ENCODE results near the gene TAS2R38. TPM values are rescaled to one million over a fixed set of nuclear protein-coding genes. Genes with fewer than 3 reads are reported as not detected.

TAS2R38 gene
- total RNA-seq, 1 donor from 2014 or later = not detected

DNA sequence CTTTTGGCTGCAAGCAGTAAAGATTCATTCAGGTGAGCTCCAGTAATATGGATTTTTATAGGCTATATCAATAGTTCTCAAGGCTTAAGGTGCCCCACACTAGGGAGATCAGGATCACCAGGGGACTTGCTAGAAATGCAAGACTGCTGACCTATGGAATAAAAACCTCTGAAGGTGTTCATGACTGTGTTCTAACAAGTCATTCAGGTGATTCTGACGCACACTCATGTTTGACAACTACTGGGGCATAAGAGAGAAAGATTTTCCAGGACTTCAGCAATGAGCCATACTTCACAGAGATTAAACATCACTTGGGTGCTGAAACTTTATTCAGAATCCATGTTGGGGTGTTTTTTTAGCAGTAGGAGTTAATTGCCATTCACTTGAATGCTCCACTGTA, 4.8 kb upstream of the TAS2R38 start:
- intact Hi-C loops (cut with DNase I) = no loop called here
- DNase-seq (ENCODE audit: low spot score) = no peak

DNA sequence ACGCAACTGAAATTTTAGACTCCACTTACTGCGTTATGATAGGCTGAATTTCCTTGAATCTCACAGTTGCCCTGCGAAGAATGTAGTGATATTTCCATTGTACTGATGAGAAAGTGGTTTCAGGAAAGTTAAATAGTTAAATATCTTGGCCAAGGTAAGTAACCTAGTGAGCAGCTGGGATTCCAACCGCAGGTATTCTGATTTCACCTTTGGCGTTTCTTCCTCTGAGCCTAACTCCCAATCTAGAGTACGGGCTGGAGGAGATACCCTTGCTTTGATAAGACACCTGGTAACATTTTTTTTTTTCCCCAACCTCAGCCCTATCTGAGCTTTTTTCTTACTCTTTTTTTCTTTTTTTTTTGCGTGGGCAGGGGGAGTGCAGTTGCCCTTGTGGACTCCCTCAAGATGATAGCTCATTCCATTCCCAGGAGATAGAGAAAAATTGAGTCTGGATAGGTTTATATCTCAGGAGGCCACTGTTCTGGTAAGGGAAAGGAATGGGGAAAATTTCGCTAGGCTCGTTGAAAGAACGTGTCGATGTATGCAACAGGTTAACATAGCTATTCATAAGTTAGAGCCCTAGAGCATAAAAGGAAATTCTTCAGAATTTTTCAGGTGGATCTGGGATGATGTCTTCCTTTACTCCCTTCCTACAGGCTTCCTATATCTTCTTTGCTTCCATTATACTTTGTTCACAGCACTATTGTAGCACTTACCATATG, 3.1 kb upstream of the TAS2R38 start:
- DNase-seq (ENCODE audit: low spot score) = no peak
- intact Hi-C loops (cut with DNase I) = no loop called here

DNA sequence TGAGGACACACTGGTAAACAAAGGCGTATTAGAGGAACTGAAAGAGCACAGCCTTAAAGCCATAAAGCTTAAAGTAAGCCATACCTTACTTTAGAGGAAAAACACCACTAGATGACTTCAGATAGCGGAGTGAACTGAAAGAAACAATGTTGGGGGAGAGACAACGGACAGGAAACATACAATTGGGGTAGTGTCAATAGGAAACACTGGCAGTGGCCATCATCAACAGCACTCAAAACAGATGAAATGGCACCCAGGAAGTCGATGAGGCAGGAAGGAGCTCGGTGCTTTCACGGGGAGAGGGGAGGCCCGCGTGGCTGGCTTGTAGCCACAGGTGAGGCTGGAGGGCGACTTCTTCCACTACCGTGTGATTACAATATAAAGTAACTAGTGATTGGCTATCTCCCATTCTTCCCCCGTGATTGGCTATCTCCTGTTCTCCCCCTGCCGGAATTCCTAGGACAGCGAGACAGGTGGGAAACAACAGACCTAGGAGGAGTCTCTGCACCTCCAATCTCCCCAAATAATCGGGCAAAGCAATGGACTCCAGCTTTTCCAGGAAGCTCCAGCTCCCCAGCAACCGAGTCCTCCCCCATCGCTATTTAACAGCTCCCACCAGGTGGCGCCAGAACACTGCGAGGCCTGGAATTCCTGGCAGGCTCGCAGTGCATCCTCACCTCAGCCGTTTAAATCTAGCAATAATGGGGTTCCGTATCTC, 2.4 kb upstream of the TAS2R38 start:
- intact Hi-C loops (cut with DNase I) = loop anchor here (2.0 kb wide), 1 partner anchor 213 kb away; no protein-coding TSS in a partner anchor
- peak; percentile 87 for DNase-seq (ENCODE audit: low spot score)

DNA sequence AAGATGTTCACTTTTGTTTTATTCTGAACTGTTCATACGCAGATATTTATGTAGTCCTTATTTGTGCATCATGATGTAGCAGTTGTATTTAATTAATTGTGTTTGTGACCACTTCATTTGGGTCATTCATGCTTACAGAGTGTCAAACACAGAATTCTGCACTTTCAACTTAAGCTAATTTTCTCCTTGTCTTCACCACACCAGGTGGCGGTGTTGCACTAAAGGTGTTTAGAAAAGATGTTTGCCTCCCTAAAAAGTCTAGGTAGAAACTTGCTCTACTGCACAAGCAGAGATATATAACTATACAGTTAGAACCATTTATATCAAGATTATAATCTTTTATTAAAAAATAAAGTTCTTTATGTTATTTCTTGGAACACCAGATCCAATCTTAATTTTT, 1.3 kb upstream of the TAS2R38 start:
- no peak for DNase-seq (ENCODE audit: low spot score)
- intact Hi-C loops (cut with DNase I) = loop anchor here (2.0 kb wide), 1 partner anchor 214 kb away; no protein-coding TSS in a partner anchor

DNA sequence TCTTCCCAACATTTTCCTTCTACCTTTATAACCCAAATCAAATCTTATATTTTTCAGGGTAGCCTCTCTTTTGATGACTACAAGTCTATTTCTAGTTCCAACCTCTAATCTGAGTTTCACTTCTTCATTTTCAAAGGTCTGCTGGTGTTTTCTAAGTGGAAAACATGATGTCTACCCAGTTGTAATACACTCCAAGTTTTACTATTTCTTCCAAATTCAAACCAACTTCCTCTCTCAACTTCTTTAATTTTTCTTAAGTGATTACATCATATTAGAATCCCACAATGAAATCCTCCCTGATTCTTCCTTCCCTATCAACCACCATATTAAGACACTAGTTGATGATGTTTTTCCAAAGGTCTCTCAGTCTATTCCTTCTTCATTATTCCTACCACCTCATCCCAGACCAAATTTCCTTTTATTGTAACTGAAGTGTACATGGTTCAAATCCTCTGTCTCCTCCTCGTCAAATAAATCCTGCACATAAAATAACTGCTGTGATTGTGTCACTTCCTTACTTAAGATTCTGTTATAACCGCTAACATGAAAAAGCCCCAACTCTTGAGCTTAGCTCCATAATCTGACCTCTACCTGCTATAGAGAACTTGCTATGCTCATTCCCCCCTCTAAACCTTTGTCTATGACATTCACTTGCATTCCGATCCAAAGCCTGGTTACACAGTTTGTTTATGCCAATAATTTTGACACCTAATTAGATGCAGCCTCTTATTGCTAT, 12.7 kb downstream of the TAS2R38 start:
- intact Hi-C loops (cut with DNase I) = no loop called here
- no peak for DNase-seq (ENCODE audit: low spot score)

DNA sequence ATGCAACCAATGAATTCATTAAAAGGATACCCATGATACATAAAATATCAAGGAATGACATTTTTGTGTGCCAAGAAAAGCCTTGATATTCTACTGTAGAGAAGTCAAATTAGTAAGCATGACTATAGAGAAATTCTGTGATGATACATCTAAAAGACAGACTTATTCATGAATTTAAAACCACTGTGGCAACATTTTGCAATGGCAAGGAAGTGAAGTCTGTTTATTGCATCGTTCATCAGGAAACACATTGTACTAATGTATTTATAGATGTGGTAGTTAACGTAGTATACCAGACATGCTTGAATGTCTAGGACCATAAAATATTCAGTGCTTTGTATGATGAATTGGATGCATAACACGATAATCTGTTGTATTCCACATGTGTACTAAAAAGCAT, 17.5 kb downstream of the TAS2R38 start:
- intact Hi-C loops (cut with DNase I) = no loop called here
- DNase-seq (ENCODE audit: low spot score) = no peak

DNA sequence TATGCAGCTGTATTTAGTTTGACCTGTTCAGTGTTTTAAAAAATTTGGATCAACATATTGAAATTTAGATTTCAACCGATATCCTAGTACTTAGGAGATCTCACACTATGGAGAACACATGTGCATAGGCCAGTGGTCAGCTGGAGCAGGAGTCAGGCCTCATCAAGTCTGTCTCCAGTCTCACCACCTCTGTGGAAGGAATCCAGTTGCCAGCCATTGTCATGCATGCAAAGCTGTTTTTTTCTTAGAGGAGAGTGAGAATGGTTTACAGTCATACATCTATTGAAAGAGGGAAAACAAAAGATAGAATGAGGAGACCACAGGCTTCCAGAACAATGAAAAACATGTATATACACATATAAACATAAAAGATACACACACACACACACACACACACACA, 19.2 kb downstream of the TAS2R38 start:
- no peak for DNase-seq (ENCODE audit: low spot score)
- intact Hi-C loops (cut with DNase I) = no loop called here

DNA sequence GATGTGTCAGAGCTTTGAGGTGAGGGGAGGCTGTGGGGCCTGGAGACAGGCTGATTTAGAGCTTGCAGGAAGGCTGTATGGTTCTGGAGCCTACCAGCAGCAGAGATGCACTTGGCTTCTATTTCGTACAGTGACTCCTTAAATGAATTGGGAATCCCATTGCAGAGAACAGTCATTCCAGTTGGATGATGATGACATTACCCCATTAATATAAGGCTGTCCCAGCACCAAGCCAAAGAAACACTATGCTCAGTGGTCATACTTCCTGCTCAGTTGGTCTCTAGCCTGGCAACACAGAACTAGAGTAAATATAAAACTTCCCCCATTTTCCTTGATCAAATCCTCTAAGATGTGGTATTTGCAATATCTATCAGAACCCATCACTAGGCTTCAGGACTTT, 21.1 kb downstream of the TAS2R38 start:
- no peak for DNase-seq (ENCODE audit: low spot score)

DNA sequence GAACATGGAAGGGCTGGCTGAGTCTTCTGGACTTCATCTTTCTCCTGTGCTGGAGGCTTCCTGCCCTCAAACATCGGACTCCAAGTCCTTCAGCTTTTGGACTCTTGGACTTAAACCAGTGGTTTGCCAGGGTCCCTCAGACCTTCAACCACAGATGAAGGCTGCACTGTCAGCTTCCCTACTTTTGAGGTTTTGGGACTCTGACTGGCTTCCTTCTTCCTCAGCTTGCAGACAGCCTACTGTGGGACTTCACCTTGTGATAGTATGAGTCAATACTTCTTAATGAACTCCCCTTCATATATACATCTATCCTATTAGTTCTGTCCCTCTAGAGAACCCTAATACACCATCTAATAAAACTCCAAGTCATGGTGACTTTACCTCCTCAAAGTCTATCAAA, 22.8 kb downstream of the TAS2R38 start:
- DNase-seq (ENCODE audit: low spot score) = no peak
- intact Hi-C loops (cut with DNase I) = no loop called here

More for the DNA sequence above, 21.1 kb downstream of the TAS2R38 start:
- intact Hi-C loops (cut with DNase I) = no loop called here

DNA sequence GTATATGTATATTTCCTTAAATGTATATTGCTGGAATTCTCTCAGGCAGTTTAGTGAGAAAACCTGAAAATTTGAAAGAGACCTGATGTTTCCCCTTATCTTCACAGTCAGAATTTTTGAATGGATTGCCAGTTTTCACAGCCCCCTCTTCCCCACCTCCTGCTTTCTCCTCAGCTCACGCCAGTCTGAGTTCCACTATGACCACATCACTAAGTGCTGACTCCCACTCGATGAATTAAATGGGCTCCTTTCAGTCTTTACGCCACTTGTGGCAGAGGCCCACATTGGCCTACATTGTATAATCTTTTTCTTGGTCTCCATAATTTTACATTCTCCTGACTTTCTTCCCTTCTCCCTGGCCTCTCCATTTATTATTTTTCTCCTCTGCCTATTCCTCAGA, 23.7 kb downstream of the TAS2R38 start:
- intact Hi-C loops (cut with DNase I) = no loop called here
- no peak for DNase-seq (ENCODE audit: low spot score)

DNA sequence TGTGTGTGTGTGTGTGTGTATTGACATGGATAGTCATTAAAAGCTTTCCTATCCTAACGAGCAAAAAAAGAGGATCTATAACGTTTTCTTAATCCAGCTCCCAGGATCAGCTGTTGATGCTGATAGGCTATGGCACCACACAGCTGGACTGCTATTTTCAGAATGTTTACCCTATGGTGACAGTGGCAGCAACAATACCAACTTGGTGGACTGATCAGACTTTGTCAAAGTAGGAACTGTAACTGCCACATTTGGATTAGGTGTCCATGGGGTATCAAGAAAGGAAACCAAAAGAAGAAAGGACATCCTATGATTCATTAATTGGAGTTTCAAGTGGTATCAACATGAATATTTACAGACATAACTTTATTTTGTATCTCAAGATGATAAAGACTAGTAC, 24.1 kb downstream of the TAS2R38 start:
- DNase-seq (ENCODE audit: low spot score) = no peak
- intact Hi-C loops (cut with DNase I) = no loop called here

DNA sequence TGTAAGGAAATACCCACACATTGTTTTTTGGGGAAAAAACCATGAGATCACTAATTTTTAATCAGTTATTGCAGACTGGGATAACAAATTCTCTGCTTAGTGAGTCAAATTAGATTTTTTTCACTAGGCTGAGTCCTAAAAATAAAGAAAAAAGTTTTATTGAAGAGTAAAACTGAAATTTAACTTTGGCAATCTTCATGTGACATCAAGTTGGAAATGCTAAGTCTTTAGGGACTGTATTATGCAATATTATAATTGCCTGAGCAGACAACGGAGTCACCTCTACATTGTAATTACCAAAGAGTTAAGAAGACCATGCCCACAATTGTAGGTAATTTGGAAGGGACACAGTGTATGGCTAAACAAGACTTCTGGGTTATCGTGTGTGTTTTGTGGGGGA, 24.6 kb downstream of the TAS2R38 start:
- intact Hi-C loops (cut with DNase I) = no loop called here
- DNase-seq (ENCODE audit: low spot score) = no peak

DNA sequence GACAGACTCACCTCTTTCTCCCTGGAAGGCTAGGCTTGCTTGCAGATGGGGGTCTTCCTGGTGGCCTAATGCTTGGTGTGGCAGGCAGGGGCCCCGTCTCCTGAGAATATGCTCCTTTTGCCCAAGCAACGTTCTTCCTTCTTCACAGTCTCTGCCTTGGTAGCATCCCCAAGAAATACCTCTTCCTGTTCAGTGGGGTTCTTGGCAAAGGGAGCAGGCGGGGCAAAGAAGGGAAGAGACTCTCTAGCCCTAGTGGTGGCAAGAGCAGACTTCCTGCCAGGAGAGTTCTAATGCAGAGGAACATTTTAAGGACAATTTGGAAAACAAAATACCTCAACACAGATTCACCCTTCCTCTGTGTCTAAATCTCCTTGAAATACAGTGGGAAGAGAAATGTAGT, 26.8 kb downstream of the TAS2R38 start, which contains the start of gene CLEC5A:
TSS of gene CLEC5A (minus strand) at position 179 of the 400 bp plus-strand sequence. CDS start 682 bp downstream, outside the sequence.
- intact Hi-C loops (cut with DNase I) = no loop called here
- no peak for DNase-seq (ENCODE audit: low spot score)

DNA sequence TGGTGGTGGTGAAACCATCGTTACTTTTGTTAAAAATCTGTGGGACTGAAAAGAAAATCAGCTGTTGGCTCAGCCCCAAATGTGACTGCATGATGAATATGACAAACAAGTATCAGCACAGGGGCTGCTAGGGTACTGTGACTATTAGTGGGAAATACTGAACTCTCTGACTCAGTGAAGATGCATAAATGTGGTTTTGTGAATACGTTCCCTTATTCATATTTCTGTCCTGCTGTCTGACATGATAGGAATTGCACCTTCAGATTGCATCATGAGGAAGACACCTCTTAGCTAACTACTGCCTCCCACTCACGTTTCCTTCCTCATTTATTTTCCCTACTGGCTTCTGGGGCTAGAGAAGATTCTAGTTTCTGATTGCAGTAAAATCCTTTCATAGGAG, 28.2 kb downstream of the TAS2R38 start:
- intact Hi-C loops (cut with DNase I) = no loop called here
- no peak for DNase-seq (ENCODE audit: low spot score)

DNA sequence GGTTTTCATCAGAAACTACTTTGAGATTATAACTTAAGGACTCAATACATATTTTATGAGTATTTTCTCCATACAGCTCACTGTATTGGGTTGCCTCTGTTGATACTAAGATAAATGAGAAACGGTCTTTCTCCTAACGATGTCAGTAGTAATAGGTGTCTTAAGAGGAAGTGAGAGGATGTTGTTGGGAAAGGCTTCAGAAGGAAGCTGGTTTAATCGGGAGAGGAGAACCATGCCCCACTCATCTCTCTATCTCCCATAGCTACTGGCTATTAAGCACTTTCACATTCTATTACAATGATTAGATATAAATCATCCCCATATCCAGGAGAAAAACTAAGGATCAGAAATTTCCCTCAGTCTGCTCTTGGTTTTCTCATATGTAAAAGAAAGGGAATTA, 28.8 kb downstream of the TAS2R38 start:
- DNase-seq (ENCODE audit: low spot score) = no peak
- intact Hi-C loops (cut with DNase I) = no loop called here

DNA sequence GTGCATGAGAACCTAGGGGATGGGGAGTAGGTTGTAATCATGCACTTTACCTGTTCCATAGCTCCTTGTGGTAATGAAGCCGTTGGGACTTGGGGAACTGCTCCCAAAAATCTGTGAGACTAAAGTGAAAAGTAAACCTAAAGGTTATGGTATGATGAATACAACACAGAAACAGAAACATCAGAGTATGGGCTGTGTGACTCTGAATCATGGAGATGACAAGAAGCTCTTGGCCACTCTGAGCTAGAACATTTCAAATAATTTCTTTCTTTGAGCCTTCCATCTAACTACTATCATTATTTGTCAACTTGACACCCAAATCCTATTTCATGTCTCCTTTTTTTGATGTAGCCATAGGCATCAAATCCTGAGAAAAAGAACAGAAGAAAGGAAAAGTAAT, 29.7 kb downstream of the TAS2R38 start:
- intact Hi-C loops (cut with DNase I) = no loop called here
- no peak for DNase-seq (ENCODE audit: low spot score)

DNA sequence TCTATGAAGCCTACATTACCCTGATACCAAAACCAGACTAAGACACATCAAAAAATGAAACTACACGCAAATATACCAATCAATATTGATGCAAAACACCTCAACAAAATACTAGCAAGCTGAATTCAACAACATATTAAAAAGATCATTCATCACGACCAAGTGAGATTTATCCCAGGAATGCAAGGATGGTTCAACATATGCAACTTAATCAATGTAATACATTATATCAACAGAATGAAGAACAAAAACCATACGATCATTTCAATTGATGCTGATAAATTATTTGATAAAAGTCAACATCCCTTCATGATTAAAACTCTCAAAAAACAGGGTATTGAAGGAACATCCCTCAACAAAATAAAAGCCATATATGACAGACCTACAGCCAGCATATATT, 32.5 kb downstream of the TAS2R38 start:
- no peak for DNase-seq (ENCODE audit: low spot score)
- intact Hi-C loops (cut with DNase I) = no loop called here

DNA sequence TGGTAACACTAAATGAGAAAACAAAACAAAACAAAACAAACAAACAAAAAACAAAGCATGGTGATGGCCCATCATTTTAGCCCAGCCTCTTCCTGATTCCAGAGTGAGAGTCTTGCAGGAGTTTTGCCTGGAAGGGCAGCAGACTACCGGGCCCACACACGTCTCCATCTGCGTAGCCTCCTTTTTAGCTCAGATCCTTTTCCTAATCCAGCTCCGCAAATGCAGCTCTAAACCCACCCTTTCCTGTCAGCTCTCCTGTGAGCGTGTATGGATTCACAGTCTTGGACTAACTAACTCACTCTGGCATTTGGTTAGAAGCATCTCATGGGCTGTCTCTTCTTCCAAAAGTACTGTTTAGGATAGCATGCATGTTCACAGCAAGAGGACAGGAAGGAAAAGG, 43.4 kb downstream of the TAS2R38 start:
- intact Hi-C loops (cut with DNase I) = no loop called here
- no peak for DNase-seq (ENCODE audit: low spot score)

DNA sequence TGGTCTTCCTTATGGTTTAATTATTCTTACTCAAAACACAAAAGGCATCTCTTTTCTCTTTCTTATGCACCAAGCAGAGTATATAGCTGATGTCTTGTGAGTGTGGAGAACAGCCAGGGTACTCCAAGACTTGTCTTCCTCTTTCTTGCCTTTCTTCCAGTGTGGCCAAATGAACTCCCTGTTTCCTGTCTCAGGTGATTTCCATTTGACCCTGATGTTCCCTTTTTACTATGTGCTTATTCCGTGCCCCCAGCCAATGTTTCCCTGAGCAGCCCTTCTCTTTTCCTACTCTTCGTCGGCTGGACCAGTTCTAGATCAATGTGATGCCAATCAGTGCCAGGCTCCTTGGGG, 44.8 kb downstream of the TAS2R38 start:
- DNase-seq (ENCODE audit: low spot score) = no peak
- intact Hi-C loops (cut with DNase I) = no loop called here

DNA sequence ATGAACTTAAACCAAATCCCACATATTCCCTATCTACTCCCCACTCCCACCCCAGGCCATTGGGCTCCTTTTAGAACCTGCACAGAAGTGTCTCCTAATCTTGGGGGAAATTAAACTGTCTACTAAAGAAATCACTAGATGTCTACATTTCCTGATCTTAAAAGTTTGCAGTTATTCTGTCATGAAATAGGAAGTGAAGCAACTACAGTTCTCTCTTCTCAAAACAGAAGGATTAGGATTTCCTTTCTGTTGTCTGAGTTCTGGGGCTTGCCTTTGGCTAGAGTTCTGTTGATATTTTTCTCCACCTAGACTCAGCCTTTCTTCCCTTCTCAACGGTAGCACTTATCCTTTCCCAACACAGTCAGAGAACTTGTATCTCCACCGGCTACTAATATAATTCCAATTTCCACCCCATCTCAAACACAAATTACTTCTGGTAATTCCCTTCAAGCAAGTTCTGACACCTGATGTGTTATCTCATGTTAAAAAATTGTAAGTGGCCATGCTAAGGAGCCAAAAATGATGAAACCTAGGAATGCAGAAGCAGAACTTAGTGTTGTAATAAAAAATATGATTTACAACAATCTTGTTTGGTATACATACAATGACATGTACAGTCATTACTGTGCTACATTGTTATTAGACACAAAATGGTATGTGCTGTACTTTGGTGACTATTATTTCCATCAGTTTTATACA, 45.3 kb downstream of the TAS2R38 start:
- DNase-seq (ENCODE audit: low spot score) = no peak
- intact Hi-C loops (cut with DNase I) = no loop called here

Data from cardiac septum (tissue), 1 donor.